MG63 (cell line): ENCODE results near the gene TXNDC8. TPM values are rescaled to one million over a fixed set of nuclear protein-coding genes. Genes with fewer than 3 reads are reported as not detected.
A peak's percentile ranks its signal among the peaks of the same experiment; 100 is the strongest.
"Not testable (repeated sequence)": the region's sequence is repeated elsewhere in the genome, so short reads cannot be mapped to it uniquely, and the experiment has no call there.

ENCODE experiments used
- DNase-seq: peaks from one replicate; pipeline ENCODE4 v3.0.0-alpha.2; 2020
- H3K27me3 ChIP-seq: fragments of 250-450 bp; sonication (Bioruptor Pico); 2 replicates; pipeline ENCODE4 v1.5.1; 2020; ENCODE audit warnings: mild to moderate bottlenecking, moderate library complexity
- H3K36me3 ChIP-seq: fragments of 250-450 bp; sonication (Bioruptor Pico); 2 replicates; pipeline ENCODE4 v1.5.1; 2020; ENCODE audit warnings: mild to moderate bottlenecking, moderate library complexity
- H3K4me3 ChIP-seq: fragments of 250-450 bp; sonication (Bioruptor Pico); 2 replicates; pipeline ENCODE4 v1.5.1; 2020; ENCODE audit warnings: mild to moderate bottlenecking, moderate library complexity
- H3K9me3 ChIP-seq: fragments of 250-450 bp; sonication (Bioruptor Pico); 2 replicates; pipeline ENCODE4 v1.5.1; 2020; ENCODE audit warnings: mild to moderate bottlenecking, moderate library complexity
- total RNA-seq: library from RNA; depleted of rRNA; stranded (reverse); fragments of >200 nt; shearing (Covaris generic); gene quantifications from 2 replicates; pipeline ENCODE4 v1.2.3, GENCODE V29; 2014; ENCODE audit warnings: low replicate concordance

Gene TXNDC8
- total RNA-seq, 1 experiment from 2014 or later = not detected

GRCh38 chr9:110334183-110334582 lies 3.5 kb downstream of the TXNDC8 start:
- no peaks in the 10 kb centered on the region for H3K36me3 ChIP-seq
- no peak for DNase-seq
- H3K4me3 ChIP-seq = no peak overlapping the region
- no peaks in the 10 kb centered on the region for H3K9me3 ChIP-seq
- H3K27me3 ChIP-seq = no peaks in the 10 kb centered on the region

DNA sequence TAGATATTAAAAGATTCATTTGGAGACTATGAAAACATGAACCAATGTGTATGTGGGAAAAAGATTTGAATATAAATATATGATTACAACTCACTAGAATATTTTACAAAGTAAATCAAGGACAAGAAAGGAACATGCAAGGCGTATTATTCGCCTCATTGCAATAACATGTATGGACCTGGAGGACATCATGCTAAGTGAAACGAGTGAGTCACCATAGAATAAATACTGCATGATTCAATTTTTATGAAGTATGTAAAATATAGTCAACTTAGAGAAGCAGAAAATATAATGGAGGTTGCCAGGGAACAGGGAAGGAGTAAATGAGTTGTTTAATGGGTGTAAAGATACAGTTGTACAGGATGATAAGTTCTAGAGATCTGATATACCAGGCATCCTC lies 4.9 kb downstream of the TXNDC8 start:
- DNase-seq = no peak

GRCh38 chr9:110330484-110331105 lies 7.1 kb downstream of the TXNDC8 start:
- Histone ChIP-seq H3K27me3 (no peaks in the 10 kb centered on the region), H3K9me3 (no peaks in the 10 kb centered on the region), H3K36me3 (no peaks in the 10 kb centered on the region), H3K4me3 (no peak overlapping the region)
- DNase-seq = no peak

More for the DNA sequence above, 4.9 kb downstream of the TXNDC8 start:
- Histone ChIP-seq H3K36me3 (no peaks in the 10 kb centered on the region), H3K4me3 (no peak overlapping the region), H3K27me3 (no peaks in the 10 kb centered on the region), H3K9me3 (no peaks in the 10 kb centered on the region)

- no peak for DNase-seq
- no peaks in the 10 kb centered on the region for H3K36me3 ChIP-seq
- no peaks in the 10 kb centered on the region for H3K9me3 ChIP-seq
- H3K4me3 ChIP-seq = no peak overlapping the region
- H3K27me3 ChIP-seq = no peaks in the 10 kb centered on the region
Measured at GRCh38 chr9:110329639-110330230, 7.9 kb downstream of the TXNDC8 start.

GRCh38 chr9:110328763-110329162 lies 8.9 kb downstream of the TXNDC8 start:
- Histone ChIP-seq H3K36me3 (no peaks in the 10 kb centered on the region), H3K4me3 (no peak overlapping the region), H3K9me3 (no peaks in the 10 kb centered on the region), H3K27me3 (no peaks in the 10 kb centered on the region)
- no peak for DNase-seq

- H3K4me3 ChIP-seq = no peak overlapping the region
- no peaks in the 10 kb centered on the region for H3K27me3 ChIP-seq
Measured at GRCh38 chr9:110327716-110328115, 9.9 kb downstream of the TXNDC8 start.

GRCh38 chr9:110323818-110324217 lies 13.8 kb downstream of the TXNDC8 start:
- Histone ChIP-seq H3K36me3 (no peaks in the 10 kb centered on the region), H3K4me3 (no peak overlapping the region), H3K9me3 (no peaks in the 10 kb centered on the region), H3K27me3 (no peaks in the 10 kb centered on the region)
- DNase-seq = no peak

More at GRCh38 chr9:110327716-110328115, 9.9 kb downstream of the TXNDC8 start:
- no peaks in the 10 kb centered on the region for H3K9me3 ChIP-seq
- no peak for DNase-seq
- H3K36me3 ChIP-seq = no peaks in the 10 kb centered on the region

DNA sequence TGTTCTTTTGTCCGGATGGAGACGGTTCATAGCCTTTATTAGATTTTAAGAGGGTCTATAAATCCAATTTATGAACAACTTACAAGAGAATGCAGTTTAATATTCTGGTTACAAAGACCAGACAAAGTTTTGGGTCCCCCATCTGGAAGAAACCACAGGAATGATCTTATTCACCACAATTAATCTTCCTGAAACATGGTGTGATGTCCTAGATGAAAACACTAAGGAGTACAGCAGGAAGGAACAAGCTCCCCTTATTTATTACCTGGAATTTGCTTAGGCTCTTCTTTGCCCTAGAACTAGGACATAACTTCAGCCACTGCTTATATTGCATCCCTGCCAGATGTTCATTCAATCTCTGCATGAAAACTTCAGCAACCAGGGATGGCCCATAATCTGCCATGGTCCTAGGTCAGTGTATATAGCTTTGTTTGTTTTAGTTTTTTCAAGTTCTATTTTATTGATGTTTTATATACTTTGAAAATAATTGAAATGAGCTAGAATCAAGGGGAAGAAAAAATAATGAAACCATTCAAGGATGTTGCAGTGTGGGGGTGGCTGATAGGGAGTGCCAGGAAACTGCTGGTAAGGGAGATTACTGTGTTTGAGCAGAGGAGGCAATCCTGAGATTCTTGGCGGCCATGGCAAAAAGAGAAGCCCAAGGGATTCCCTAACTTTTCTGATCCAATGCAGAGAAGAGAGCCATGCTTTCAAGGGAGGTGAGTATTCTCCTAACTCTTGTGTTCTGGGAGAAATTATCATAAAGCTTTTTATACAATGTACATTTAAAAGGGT lies 16.8 kb downstream of the TXNDC8 start:
- no peaks in the 10 kb centered on the region for H3K36me3 ChIP-seq
- H3K4me3 ChIP-seq = no peak overlapping the region
- DNase-seq = peak; percentile 50
- H3K9me3 ChIP-seq = no peaks in the 10 kb centered on the region
- no peaks in the 10 kb centered on the region for H3K27me3 ChIP-seq

GRCh38 chr9:110319781-110320492 lies 17.7 kb downstream of the TXNDC8 start:
- no peak for DNase-seq
- Histone ChIP-seq H3K36me3 (no peaks in the 10 kb centered on the region), H3K9me3 (no peaks in the 10 kb centered on the region), H3K4me3 (no peak overlapping the region), H3K27me3 (no peaks in the 10 kb centered on the region)

DNA sequence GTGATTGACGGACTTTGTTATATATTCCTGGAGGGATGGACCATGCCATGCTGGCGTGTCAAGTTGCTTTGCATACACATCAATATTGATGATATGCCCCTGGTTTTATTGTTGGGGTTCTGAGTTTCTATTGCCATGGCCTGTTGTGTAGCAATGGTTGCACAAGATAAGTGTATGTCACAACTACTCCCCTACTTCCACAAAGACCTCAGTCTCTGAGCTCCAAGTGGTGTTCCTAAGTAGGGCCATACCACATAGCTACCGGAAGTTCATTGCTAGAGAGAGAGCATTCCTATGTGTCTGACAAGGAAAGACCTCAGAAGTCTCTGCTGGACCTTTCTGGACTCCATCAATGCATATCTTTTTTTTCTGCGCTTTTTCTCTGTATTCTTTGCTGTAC lies 19.8 kb downstream of the TXNDC8 start:
- Histone ChIP-seq H3K36me3 (no peaks in the 10 kb centered on the region), H3K27me3 (no peaks in the 10 kb centered on the region), H3K4me3 (no peak overlapping the region), H3K9me3 (no peaks in the 10 kb centered on the region)
- no peak for DNase-seq

DNA sequence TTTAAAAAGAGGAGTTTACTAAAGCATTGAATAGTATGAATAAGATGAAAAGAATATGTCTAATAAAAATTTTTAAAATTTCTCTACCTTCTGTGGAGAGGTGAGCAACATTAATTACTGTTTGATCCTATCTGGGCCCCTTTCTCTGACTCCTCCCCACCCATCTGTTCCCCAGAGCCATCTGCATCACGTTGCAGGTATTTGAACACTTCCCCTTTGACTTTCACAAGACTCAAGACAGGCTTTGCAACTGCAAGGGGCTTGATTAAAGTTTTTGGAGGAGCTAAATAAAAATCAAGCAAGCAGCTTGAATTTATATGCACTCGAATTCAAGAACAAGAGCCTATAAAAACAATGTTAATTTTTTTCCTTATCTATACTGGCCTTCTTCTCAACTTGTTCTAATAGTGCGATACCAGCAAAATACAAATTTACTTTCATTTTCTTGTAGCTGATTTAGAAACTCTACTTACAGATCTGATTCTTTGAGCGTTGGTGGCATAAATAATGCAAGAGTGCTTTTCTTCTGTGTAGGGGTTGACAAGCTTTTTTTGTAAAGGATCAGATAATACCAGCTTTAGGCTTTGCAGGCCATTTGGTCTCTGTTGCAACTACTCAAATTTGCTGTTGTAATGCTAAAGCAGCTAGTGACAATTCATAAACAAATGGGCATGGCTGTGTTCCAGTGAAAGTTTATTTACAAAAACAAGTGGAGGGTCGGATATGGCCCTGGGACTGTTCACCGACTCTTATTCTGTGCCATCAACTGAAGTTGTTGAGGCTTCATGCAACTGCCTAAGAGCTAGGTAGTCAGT lies 21.2 kb downstream of the TXNDC8 start:
- DNase-seq = no peak
- Histone ChIP-seq H3K36me3 (no peaks in the 10 kb centered on the region), H3K27me3 (no peaks in the 10 kb centered on the region), H3K4me3 (no peak overlapping the region), H3K9me3 (no peaks in the 10 kb centered on the region)

- H3K9me3 ChIP-seq, DNase-seq, H3K36me3 ChIP-seq, H3K4me3 ChIP-seq, H3K27me3 ChIP-seq: not testable (repeated sequence)
Measured at GRCh38 chr9:110311978-110312377, 25.7 kb downstream of the TXNDC8 start.

GRCh38 chr9:110309681-110310080 lies 28.0 kb downstream of the TXNDC8 start:
- DNase-seq = no peak
- Histone ChIP-seq H3K36me3 (no peaks in the 10 kb centered on the region), H3K4me3 (no peak overlapping the region), H3K27me3 (no peaks in the 10 kb centered on the region), H3K9me3 (no peaks in the 10 kb centered on the region)

GRCh38 chr9:110308633-110309038 lies 29.0 kb downstream of the TXNDC8 start:
- Histone ChIP-seq H3K9me3 (no peaks in the 10 kb centered on the region), H3K36me3 (no peaks in the 10 kb centered on the region), H3K4me3 (no peak overlapping the region), H3K27me3 (no peaks in the 10 kb centered on the region)
- DNase-seq = no peak

GRCh38 chr9:110307191-110307590 lies 30.5 kb downstream of the TXNDC8 start:
- no peak for DNase-seq
- Histone ChIP-seq H3K36me3 (no peaks in the 10 kb centered on the region), H3K27me3 (no peaks in the 10 kb centered on the region), H3K9me3 (no peaks in the 10 kb centered on the region), H3K4me3 (no peak overlapping the region)

GRCh38 chr9:110303133-110303532 lies 34.5 kb downstream of the TXNDC8 start:
- no peaks in the 10 kb centered on the region for H3K9me3 ChIP-seq
- DNase-seq = no peak
- no peak overlapping the region for H3K4me3 ChIP-seq
- no peaks in the 10 kb centered on the region for H3K27me3 ChIP-seq
- no peaks in the 10 kb centered on the region for H3K36me3 ChIP-seq
